ENCODE measurements around the gene CCM2.

The CCM2 gene

DNA sequence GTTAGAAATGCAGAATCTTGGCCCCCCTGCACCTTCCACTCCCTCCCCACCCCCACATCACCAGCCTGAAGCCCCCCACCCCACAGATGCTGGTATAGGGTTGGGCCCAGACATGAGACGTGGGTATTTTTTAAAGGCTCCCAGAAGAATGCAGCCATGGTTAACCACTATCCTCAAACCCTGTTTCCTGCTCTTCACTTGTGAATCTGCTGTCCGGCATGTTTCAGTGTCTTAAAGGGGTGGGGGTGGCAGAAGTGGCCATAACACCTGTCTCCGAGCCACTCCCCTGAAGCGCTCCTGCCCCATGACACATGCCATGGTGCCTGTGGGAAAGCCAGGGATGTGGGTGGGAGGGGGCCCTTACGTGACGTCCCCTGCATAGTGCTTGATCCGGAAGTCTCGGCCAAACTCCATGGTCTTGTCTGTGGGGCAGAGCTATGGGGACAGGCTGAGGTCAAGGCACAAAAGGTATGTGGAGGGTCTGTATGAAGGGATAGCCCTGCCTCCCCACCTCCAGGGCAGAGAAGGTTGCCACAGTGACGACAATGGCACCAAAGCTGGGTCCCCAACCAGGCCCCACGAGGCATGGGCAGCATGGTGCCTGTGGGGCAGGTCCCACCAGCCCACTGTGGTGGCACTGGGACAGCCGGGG lies 30.8 kb upstream of the CCM2 start:
- no peak for DNase-seq

DNA sequence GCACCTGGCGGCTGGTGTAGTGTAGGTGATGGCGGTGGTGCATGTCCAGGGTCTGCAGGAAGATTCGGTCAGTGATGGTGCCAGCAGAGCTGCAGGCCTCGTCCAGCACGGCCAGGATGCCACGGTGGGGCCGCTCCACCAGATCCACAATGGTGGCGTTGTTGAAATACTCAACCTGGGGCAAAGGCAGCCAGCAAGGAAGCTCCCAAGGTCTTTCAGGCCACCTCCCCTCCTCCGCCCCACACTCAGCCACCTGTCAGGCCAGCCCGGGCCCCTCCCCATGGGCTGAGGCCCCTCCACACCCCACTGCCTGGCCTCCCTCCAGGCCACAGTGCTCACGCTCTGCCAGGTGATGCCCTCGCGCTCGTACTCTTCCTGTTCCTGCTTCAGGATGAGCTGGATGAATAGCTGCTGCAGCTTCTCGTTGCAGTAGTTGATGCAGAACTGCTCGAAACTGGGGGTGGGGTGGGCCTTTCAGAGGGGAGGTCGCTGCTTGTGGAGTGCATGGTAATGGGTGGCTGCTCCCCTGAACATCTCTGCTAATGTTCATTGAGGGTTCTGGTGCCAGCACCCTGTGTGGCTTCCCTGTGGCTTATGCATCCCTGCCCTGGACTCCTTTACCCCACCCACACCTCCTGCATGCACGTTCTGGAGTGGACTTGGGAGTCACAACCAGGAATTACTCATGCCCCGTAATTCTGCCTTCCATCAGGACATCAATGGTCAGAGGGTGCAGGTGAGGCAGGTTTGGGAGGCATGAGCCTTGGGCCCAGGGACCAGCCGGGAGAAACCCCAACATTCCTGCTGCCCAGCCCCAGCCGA lies 30.1 kb upstream of the CCM2 start:
- DNase-seq, result no peak

DNA sequence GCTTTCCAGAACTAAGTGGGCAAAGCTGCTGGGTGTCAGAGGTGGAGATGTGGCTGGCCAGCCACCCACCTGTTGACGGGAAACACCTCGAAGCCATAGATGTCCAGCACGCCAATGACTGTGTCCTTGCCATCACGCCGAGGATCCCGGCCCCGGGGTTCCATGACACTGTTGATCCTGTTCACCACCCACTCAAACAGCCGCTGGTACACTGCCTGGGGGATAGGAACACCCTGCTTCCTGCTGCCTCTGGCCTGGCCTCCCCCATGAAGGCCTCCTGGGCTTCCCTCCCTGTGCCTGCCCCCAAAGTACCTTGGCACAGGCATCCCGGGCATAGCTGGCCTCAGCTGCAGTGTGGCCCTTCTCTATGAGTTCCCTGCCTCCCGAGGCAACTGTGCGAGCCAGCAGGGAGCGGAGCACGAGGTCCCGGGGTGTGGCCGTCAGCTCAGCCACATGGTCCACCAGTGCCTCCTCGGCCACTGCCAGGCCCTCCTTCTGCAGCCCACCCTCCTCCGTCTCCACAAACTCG lies 29.4 kb upstream of the CCM2 start:
- no peak for DNase-seq

DNA sequence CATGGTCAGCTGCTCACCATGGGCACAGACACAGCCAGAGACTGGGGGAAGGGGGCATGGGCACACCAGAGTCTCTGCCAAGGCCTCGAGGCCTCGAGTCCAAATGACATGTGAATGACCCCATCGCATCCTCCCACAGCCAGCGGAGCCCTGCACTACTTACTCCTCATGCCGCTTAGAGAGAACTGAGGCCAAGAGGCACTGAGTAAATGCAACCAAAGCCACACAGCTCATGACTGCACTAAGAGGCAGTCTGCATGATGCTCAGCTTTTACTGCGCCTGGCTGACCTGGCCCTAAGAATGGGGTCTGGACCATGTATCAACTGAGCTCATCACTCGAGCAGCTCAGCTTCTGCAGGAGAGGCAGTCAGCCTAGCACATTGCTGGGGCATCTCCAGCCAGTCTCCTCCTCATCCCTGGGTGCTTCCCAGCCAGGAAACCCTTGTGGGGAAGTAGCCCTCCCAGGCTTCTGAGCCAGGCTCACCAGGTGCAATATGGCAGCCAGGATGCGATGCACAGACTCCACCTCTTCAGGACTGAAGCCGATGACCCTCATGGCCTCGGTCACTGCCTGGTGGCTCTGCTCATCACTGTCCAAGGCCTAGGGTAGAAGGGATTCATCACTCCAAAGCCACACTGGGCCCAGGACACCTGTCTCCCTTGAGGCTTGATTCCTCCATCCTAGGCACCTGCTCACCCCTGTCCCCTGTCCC lies 28.7 kb upstream of the CCM2 start:
- no peak for DNase-seq

DNA sequence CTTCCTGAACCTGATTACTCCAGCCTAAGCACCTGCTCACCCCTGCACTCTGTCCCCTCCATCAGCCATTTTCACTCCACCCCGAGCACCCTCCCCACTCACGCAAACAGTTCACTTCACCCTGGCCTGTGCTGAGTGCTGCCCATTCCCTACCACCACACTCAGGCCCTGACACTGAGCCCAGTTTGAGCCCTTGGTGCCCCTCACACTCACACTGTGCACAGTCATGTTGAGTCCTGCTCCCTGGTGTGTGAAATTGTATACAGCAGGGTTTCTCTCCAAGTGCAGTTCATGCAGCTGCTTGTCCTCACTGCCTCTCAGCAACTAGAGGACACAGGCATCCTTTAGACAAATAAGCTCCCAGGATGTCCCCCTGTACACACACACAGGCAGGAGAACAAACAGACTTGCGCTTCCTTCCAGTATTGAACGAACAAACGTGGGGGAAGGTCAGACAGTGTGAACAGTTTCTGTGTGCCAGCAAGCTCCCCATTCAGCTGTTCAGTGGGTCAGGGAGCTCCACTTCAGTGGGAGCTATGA lies 28.0 kb upstream of the CCM2 start:
- DNase-seq, result no peak

DNA sequence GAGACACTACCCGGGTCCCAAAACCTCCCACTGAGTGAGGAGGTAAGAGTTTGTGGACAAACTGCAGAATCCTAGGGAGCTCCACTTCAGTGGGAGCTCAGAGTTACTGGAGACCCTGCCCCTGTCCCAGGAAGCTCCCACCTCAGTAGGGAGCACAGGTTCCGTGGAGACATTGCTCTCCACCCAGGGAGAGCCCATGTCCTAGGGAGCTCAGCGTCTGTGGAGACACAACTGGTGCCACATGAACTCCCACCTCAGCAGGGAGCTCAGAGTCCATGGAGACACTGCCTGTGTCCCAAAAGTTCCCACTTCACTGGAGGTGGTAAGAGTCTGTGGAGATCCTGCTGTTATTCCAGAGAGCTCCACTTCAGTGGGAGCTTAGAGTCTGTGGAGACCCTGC lies 27.4 kb upstream of the CCM2 start:
- no peak for DNase-seq

DNA sequence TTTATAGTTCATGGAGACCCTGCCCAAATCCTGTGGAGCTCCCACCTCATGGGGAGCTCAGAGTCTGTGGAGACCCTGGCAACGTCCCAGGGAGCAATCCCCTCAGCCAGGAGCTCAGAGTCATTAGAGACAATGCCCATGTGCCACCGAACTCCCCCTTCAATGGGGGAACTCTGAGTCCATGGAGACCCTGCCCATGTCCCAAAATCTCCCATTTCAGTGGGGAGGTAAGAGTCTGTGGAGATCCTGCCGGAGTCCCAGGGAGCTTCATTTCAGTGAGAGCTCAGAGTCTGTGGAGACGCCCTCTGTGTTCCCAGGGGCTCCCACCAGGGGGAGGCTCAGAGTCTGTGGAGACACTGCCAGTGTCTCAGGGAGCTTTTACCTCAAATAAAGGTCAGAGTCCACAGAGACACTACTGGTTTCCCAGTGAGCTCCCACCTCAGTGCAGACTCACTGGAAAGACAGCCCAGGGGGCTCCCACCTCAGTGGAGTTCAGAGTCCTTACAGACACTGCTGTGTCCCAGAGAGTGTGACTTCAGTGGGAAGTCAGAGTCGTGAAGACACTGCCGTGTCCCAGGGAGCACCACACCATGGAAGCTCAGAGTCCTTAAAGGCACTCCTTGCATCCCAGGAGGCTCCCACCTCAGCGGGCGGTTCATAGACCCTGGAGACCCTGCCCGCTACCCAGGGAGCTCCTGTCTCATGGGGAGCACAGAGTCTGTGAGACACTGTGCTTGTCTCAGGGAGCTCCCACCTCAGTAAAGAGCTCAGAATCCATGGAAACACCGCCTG lies 26.2 kb upstream of the CCM2 start:
- DNase-seq, result peak in 1 of 2 experiments; percentile 36

DNA sequence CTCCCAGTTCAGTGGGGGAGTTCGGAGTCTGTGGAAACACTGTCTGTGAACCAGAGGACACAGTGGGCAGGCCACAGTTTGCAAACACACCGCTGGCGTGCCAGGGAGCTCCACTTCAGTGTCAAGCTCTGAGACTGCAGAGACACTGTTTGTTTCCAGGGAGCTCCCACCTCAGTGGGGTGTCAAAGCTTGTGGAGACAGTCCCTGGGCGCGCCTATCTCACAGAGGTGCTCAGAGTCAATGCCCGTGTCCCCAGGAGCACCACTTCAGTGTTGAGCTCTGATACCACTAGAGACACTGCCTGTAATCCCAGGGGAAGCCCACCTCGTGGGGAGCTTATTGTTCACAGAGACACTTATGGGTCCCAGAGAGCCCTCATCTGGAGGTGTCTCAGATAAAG lies 25.5 kb upstream of the CCM2 start:
- no peak for DNase-seq

DNA sequence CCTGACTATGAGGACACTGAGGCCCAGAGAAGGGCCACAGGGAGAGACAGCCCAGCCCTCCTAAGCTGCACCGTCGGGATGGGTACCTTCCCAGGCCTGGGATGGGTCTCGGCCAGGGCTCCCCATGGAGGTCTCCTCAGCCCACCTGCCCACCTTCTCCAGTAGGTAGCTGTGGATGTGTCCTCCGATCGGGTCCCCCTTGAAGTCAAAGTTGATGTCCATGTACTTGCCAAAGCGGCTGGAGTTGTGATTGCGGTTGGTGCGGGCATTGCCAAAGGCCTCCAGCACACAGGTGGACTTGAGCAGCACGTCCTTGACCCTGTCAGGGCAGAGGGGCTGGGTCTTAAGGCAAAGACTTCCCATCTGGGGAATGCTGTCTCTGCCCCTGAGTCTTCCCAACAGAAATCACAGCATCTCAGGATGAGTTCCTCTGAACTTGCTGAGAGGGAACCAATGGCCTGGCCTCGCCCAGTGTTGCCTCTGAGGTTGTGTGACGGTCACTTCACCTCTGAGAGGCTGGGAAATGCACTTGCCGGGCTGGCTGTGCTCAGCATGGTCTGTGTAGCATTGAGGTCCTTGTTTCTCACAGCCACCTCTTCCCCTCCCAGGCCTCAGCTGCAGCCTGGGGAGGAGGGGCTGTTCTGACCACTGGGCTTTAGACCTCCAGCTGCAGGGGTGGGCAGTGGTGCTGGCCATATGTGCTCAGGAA lies 24.5 kb upstream of the CCM2 start:
- no peak for DNase-seq

DNA sequence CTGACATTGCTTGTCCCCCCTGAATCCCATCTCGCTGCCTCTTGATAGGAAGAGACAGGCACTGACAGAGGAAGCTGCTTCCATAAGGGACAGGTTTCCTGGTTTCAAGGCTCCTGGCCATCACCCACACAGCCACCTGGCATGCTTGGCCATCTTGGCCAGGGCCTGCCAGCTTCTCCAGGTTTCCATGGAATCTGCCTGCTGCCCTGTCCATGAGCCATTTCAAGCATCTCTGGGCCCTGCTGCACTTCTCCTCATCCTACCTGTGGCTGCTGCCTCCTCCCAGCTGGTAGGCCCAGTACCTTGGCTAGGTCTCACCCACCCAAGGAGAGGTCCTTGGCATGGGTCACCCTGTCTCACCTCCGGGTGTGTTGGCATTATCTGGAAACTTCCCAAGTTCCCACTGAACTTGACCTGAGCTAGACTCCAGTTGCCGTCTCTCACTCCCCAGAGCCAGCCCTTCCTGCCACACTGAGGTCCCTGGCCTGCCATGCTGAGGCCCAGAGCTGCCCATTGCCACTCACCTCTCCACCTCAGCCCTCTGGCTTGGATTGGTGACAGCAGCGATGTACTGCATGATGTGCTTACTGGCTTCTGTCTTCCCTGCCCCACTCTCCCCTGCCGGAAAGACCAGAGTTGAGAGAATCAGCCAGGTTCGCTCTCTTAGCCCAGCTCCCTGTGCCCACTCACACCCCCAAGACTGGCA lies 23.8 kb upstream of the CCM2 start:
- DNase-seq, result no peak

DNA sequence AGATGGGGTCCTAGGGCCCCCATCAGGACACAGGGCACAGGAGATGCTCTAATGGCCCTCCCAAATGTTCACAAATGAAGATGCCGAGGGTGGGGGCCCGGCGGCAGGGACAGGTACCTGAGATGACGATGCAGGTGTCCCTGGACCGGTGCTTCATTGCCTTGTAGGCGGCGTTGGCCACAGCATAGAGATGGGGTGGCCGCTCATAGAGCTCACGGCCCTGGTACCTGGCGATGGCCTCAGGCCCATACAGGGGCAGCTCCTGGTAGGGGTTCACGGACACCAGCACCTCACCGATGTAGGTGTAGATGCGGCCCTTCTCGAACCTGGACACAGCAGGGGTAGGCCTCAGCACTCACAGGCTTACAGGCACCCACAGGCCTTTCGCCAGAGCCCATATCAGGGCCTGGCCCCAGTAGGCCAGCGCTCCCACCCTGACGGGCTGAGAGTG lies 23.2 kb upstream of the CCM2 start:
- DNase-seq, result no peak

DNA sequence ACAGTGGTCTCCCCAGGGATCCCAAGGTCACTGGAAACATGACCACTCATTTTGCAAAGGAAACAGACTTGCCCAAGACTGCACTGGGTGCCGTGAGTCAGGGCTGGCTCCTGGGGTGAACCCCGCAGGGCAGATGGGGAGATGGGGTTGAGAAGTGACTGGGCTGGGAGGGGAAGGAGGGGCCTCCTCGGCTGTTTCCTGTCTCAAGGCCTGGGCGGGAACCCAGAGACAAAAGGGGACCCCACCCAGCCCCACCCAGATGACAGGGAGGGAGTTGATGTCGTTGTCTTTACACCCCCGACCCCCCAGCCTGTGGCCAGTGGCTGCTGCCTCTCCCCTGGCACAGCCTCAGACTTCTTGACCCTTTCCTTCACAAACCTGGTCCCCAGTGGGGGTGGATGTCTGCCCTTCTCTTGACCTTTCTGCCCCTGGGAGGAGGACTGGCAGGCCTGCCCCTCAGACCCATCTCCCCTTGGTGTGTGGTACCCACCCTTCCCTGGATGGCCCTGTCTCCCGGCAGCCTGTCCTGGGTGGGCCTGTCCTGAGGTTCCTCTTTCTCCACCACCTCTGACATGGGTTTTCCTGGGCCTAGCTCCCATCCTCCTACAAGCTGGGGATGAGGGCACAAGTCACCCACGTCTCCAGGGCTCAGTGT lies 22.6 kb upstream of the CCM2 start:
- no peak for DNase-seq

DNA sequence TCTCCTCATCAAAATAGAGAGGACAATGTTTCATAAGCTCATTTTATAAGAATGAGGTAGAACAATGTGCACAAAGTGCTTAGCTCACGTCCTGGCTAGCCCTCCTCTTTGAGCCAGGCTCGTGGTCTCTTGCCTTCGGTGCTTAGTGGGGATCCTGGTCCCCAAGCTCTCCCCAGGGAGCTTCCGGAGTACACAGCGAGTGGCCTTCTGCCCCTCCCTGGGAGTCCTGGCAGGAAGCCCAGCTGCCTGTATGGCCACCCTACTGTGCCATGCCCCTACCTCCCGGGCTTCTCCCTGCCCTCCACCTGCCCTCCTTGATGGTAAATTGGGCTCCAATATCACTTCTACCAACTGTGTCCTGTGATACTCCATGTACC lies 22.1 kb upstream of the CCM2 start:
- DNase-seq, result no peak

DNA sequence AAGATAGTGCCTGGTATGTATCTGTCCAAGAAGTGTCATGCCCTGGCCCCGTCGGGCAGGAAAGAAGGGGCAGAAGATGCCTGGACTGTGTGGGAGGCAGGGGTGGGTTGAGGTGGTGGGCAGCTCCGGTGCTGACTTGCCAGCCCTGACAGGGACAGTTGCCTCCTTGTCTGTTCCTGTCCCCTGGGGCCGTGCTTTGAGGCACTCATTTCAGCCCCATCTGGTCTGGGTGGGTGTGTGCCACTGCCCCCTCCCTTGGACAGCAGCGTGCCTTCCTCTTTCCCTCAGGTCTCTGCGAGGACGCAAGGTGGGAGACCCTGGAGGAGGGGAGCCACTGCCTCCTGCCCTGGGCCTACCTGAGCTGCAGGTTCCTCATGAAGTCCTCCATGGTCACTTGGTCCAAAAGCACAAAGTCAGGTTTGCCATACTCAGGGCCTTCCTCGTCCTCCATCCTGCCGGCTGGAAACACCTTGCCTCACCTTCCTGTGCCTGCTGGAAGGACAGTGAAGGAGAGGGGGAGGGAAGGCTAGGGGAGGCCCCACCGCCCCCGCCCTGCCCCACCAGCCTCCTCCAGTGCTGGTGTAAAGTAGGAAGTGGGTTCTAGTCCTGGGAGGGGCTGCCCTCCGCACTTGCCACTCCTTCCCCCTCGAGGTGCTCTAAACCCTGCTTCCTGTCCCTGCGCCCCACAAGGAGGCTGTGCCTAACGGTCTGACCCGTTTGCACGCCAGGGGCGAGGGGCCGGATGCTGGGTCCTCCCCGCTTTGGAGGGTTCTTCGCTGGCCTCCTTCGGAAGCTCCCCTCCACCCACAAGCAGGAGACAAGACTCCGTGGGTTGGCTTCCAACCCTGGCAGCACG lies 21.3 kb upstream of the CCM2 start, which contains the start of gene MYO1G:
TSS of gene MYO1G (minus strand) at position 505 of the 856 bp plus-strand sequence. CDS start at position 451, 54 bp downstream.
- no peak for DNase-seq

DNA sequence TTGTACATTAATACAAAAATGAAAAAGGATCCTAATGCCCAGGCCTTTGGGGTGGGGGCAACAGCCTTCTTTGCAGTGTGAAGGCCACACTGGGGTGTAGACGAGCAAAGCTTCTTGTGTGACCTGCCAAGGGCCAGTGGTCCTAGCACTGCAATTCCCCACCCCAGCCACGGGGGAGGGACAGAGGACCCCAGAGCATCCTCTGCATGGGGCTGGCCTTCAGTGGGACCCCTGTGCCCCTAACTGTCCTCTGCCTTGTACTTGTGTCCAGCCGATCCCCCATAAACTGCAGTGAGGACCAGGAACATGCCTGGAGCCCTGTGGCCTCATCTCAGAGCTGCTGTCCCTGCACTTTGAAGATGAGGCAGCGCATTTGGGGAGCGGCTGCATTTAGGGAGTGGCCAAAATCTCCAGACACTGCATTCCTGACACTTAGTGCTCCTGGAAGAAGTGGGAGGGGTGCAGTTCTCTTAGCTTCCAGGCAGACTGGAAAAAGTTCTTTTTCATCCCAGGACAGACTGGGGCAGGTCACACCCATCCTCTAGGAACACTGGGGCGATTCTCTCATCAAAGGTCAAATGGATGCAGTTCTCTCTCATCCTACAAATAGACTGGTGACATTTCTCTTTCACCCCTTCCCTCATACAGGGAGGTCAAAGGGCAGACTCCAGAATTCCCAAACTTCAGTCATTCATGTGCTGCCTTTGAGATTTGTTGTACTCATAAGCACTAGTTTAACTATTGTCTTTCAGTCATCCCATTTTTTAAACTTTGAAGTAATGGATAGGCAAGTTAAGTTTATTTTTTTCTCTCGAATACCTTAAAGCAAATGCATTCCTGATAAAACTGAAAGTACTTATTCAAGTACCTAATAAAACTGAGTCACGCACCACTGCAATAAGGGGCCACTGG lies 20.3 kb upstream of the CCM2 start:
- DNase-seq, result no peak

DNA sequence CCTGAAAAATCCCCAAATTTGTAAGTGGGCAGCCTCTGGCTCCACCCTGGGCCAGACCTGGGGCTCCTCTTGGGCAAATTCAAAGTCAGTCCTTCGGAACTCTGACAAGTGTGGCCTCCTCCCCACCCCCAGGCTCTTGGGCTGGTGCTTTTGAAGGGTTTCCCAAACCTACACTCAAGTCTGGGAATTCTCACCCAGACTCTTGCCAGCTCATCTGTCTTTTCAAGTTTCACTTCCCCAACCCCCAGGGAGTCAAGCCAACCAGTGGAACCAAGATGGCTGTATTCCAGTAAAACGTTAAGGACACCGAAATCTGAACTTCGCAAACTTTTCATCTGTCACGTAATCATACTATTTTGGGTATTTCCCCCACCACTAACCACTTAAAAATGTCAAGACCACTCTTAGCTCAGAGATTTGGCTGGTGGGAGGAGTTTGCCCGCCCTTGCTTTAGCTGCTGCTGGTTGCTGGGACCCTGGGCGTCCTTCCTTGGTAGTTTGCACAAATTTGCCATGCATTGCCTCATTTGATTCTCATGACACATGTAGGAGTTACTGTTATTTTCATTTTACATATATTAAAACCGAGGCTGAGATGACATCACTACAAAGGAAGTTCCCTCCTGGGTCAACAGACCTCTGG lies 19.5 kb upstream of the CCM2 start:
- no peak for DNase-seq

DNA sequence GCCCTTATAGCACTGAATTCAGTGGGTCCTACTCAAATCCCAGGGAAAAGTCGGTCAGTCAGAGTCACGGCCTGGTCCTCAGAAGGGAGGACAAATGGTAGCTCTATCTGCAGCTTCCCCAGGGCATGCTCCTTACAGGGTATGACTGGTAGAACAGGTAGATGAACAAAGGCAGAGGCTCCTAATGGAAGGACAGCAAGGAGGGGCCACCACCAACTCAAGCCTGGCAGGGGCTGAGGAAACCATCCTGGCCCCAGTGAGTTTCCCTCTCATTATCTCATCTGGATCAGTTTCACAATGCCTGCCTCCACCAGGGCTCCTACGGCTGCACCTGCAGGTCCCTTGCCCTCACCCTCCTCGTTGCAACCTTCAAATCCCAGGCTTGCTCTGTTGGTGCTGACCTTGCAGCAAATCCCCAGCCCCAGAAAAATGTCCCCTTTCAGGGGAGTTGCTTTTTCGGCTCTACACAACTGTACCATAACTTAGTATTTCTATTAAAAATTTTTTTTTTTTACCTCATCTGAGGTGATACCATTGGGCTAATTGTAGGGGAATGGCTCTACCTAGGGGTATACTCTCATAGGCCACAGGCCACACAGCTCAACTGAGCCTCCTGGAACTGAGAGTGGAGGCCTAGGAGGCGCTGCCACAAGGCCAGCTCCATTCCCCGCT lies 18.8 kb upstream of the CCM2 start:
- DNase-seq, result no peak

All from NCI-H526 (cell line).